ENCODE measurements around the gene RXFP1. TPM values are rescaled to one million over a fixed set of nuclear protein-coding genes. Genes with fewer than 3 reads are reported as not detected.

RXFP1 gene
- total RNA-seq, 4 donors from 2014 or later, result 2.1 to 11.3 (median 6.0) TPM

DNA sequence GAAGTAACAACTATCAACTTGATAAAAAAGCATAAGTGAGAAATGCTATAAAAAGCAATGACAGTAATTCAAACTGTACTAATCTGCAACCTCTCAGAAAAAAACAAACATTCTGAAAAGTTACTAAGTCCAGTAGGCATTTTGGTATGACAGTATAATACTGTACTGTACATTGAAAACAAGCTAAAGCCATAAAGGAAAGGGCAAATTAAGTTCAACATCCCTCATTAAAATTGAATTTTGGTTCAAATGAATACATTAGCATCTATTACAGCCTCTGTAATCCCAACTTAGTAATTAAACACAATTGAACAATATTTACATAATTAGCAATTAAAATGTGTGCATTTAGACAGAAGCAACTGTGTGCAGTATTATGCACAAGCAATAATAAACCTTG is 96.3 kb downstream of the RXFP1 start:
- Histone ChIP-seq H3K36me3 (no peaks in the 10 kb centered on the region), H3K27me3 (no peaks in the 10 kb centered on the region), H3K4me3 (no peak overlapping the region), H3K27ac (no peak overlapping the region), H3K4me1 (no peaks in the 10 kb centered on the region), H3K9me3 (no peaks in the 10 kb centered on the region)
- intact Hi-C loops (cut with DNase I; ENCODE audit: low total_unique reads), result no loop called here
- TF ChIP-seq CTCF (IDR thresholded peaks at IDR 0.05) (no peak), POLR2A (IDR thresholded peaks at IDR 0.05) (no peak)
- DNase-seq, result no peak

DNA sequence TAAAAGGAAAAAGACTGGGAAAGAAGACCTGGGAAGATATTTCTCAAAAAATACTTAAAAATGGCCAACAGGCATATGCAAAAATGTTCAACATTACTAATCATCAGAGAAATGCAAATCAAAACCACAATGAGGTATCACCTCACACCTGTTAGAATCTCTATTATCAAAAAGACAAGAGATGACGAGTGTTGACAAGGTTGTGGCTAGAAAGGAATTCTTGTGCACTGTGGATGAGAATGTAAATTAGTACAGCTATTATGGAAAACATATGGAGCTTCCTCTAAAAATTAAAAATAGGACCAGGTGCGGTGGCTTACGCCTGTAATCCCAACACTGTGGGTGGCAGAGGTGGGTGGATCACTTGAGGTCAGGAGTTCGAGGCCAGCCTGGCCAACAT is 100.0 kb downstream of the RXFP1 start:
- Histone ChIP-seq H3K4me1 (no peaks in the 10 kb centered on the region), H3K9me3 (no peaks in the 10 kb centered on the region), H3K36me3 (no peaks in the 10 kb centered on the region), H3K27ac (no peak overlapping the region), H3K4me3 (no peak overlapping the region), H3K27me3 (no peaks in the 10 kb centered on the region)
- intact Hi-C loops (cut with DNase I; ENCODE audit: low total_unique reads), result no loop called here
- no peak for DNase-seq
- TF ChIP-seq CTCF (IDR thresholded peaks at IDR 0.05), result no peak
- no peak for TF ChIP-seq POLR2A (IDR thresholded peaks at IDR 0.05)

GRCh38 chr4:158622251-158622650 is 100.6 kb downstream of the RXFP1 start:
- DNase-seq, result no peak
- Histone ChIP-seq H3K9me3 (no peaks in the 10 kb centered on the region), H3K27me3 (no peaks in the 10 kb centered on the region), H3K4me1 (no peaks in the 10 kb centered on the region), H3K36me3 (no peaks in the 10 kb centered on the region), H3K4me3 (no peak overlapping the region), H3K27ac (no peak overlapping the region)
- TF ChIP-seq CTCF (IDR thresholded peaks at IDR 0.05), result no peak
- no peak for TF ChIP-seq POLR2A (IDR thresholded peaks at IDR 0.05)
- intact Hi-C loops (cut with DNase I; ENCODE audit: low total_unique reads), result no loop called here

DNA sequence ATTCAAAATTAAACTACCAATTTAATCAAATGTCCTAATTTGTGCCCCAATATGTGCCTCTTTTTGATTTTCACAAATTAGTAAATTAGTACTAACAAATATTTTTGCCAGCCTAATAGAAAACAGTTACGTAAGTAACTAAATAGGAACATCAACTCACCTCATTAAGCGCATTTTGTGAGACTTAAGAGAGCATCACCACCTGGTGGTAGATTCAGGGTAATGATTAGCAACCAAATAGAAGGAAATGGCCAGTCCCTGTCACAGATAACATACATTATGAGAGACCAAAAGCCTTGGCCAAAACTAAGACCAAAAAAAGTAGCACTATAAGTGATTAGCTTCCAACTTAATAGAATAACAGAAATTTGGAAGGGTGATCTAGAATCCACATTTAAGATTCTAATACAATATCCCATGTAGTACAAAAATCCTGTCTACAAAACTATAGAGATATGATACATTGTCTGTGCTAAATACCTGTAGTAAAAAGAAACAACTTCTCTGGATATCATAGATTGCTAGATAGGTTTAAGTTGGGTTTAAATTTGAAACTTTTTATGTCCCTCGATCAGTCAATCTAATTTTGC is 103.3 kb downstream of the RXFP1 start:
- no peaks in the 10 kb centered on the region for H3K4me1 ChIP-seq
- no peak for TF ChIP-seq POLR2A (IDR thresholded peaks at IDR 0.05)
- TF ChIP-seq CTCF (IDR thresholded peaks at IDR 0.05), result peak; percentile 64 to 84 (median 76)
- H3K27ac ChIP-seq, result no peak overlapping the region
- no peaks in the 10 kb centered on the region for H3K9me3 ChIP-seq
- DNase-seq, result peak in 1 of 2 donors; percentile 22
- H3K4me3 ChIP-seq, result no peak overlapping the region
- H3K27me3 ChIP-seq, result no peaks in the 10 kb centered on the region
- H3K36me3 ChIP-seq, result no peaks in the 10 kb centered on the region
- intact Hi-C loops (cut with DNase I; ENCODE audit: low total_unique reads), result no loop called here

DNA sequence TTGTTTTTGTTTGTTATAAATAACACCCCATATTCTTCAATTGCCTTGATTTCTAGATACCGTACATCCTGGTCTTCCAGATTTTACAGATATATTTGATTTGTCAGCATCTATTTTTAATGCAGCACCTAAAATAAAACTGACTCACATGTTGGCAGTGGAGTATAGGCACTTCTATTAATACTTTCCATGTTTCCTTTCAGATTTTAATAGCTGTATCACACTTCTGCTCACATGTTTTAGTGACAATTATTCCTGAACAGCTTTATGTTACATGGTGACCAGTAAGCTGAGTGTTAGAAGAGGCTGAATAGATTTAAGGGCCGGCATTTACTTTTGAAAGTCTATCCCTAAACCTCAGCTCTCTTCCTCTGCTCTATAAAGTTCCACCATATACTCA is 103.9 kb downstream of the RXFP1 start:
- TF ChIP-seq CTCF (IDR thresholded peaks at IDR 0.05), result no peak
- TF ChIP-seq POLR2A (IDR thresholded peaks at IDR 0.05), result no peak

More for the DNA sequence above, 103.9 kb downstream of the RXFP1 start:
- intact Hi-C loops (cut with DNase I; ENCODE audit: low total_unique reads), result no loop called here
- Histone ChIP-seq H3K4me3 (no peak overlapping the region), H3K27me3 (no peaks in the 10 kb centered on the region), H3K36me3 (no peaks in the 10 kb centered on the region), H3K4me1 (no peaks in the 10 kb centered on the region), H3K27ac (no peak overlapping the region), H3K9me3 (no peaks in the 10 kb centered on the region)
- no peak for DNase-seq

Measured in uterus (tissue), 4 donors.